ENCODE results near the gene KCTD12. TPM values are rescaled to one million over a fixed set of nuclear protein-coding genes. Genes with fewer than 3 reads are reported as not detected.
A peak's percentile ranks its signal among the peaks of the same experiment; 100 is the strongest.

KCTD12 gene
- total RNA-seq, 4 donors from 2014 or later: 27.3 to 61.7 (median 35.3) TPM

GRCh38 chr13:76849493-76849892, 36.7 kb downstream of the KCTD12 start:
- Histone ChIP-seq H3K27ac (no peak overlapping the region), H3K27me3 (no peaks in the 10 kb centered on the region), H3K4me3 (no peak overlapping the region), H3K36me3 (no peaks in the 10 kb centered on the region), H3K9me3 (no peaks in the 10 kb centered on the region), H3K4me1 (peaks cover 28% of the 10 kb centered on the region)
- TF ChIP-seq POLR2AphosphoS5 (IDR thresholded peaks at IDR 0.05) (no peak), CTCF (IDR thresholded peaks at IDR 0.05) (no peak), EP300 (IDR thresholded peaks at IDR 0.05) (no peak), POLR2A (IDR thresholded peaks at IDR 0.05) (no peak)
- no peak for DNase-seq (ENCODE audit: low spot score in 2 of 2)
- WGBS: 93% methylated on average over 6 of the region's 6 CpGs

DNA sequence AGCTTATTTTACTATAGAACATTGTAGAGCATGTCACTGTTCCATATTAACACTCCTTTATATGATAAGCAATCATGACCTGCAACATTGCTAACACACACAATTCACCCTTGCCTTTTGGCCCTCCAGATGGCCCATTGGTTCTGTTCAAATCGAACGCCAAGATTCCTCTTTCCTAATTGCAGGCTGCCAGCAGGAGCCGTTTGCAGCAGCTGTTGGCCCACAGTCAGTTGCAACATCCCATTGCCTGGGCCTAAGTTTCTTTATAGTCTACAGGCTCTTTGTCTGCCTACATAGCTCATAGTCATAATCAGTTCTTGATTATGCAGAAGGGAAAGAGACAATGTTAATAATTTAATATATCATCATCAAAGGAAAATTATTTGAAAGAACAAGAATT, 37.6 kb downstream of the KCTD12 start:
- WGBS: 39% methylated on average over 3 of the region's 3 CpGs
- peaks cover 20% of the 10 kb centered on the region for H3K4me1 ChIP-seq
- no peaks in the 10 kb centered on the region for H3K36me3 ChIP-seq
- no peaks in the 10 kb centered on the region for H3K9me3 ChIP-seq
- no peak overlapping the region for H3K4me3 ChIP-seq
- TF ChIP-seq CTCF (IDR thresholded peaks at IDR 0.05) (no peak), EP300 (IDR thresholded peaks at IDR 0.05) (no peak), POLR2A (IDR thresholded peaks at IDR 0.05) (no peak), POLR2AphosphoS5 (IDR thresholded peaks at IDR 0.05) (no peak)
- DNase-seq (ENCODE audit: low spot score in 2 of 2): peak; percentile 72 to 78
- H3K27me3 ChIP-seq: no peaks in the 10 kb centered on the region
- H3K27ac ChIP-seq: no peak overlapping the region

GRCh38 chr13:76846363-76846762, 39.8 kb downstream of the KCTD12 start:
- no peak for DNase-seq (ENCODE audit: low spot score in 2 of 2)
- H3K4me3 ChIP-seq: no peak overlapping the region
- no peak for TF ChIP-seq POLR2A (IDR thresholded peaks at IDR 0.05)
- no peak for TF ChIP-seq POLR2AphosphoS5 (IDR thresholded peaks at IDR 0.05)
- no peak for TF ChIP-seq CTCF (IDR thresholded peaks at IDR 0.05)
- TF ChIP-seq EP300 (IDR thresholded peaks at IDR 0.05): no peak

DNA sequence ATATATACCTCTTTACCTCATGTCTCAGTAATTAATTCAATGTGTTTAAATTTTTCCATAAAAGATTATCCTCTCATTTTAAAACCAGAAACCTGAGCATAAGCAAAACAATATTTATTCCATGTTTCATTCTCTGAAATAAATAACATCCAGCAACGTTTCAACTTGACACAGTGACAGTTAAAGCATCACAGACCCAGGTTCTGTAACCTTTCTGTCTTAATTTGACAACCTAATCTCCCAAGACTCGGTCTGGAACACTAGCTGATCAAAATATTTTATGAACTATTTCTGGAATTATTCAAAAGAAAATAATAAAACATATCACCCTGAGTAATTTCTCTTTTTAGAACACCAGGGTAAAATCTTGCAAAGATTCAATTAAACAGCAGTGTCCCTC, 40.3 kb downstream of the KCTD12 start:
- H3K36me3 ChIP-seq: no peaks in the 10 kb centered on the region
- no peak for DNase-seq (ENCODE audit: low spot score in 2 of 2)
- no peaks in the 10 kb centered on the region for H3K27me3 ChIP-seq
- no peak for TF ChIP-seq POLR2AphosphoS5 (IDR thresholded peaks at IDR 0.05)
- TF ChIP-seq EP300 (IDR thresholded peaks at IDR 0.05): no peak
- no peak for TF ChIP-seq CTCF (IDR thresholded peaks at IDR 0.05)
- TF ChIP-seq POLR2A (IDR thresholded peaks at IDR 0.05): no peak
- H3K9me3 ChIP-seq: no peaks in the 10 kb centered on the region
- no peak overlapping the region for H3K4me3 ChIP-seq
- H3K4me1 ChIP-seq: peaks cover 16% of the 10 kb centered on the region
- 42% methylated on average over 2 of the region's 2 CpGs for WGBS
- peak overlapping the region; percentile 20 for H3K27ac ChIP-seq

More at GRCh38 chr13:76846363-76846762, 39.8 kb downstream of the KCTD12 start:
- no peaks in the 10 kb centered on the region for H3K9me3 ChIP-seq
- 63% methylated on average over 4 of the region's 4 CpGs for WGBS
- H3K4me1 ChIP-seq: peaks cover 16% of the 10 kb centered on the region
- H3K36me3 ChIP-seq: no peaks in the 10 kb centered on the region
- peak overlapping the region; percentile 20 for H3K27ac ChIP-seq
- no peaks in the 10 kb centered on the region for H3K27me3 ChIP-seq

- WGBS: 85% methylated on average over 3 of the region's 3 CpGs
- Histone ChIP-seq H3K36me3 (no peaks in the 10 kb centered on the region), H3K27ac (peak overlapping the region; percentile 20), H3K27me3 (no peaks in the 10 kb centered on the region), H3K9me3 (no peaks in the 10 kb centered on the region), H3K4me3 (no peak overlapping the region), H3K4me1 (peaks cover 16% of the 10 kb centered on the region)
- TF ChIP-seq EP300 (IDR thresholded peaks at IDR 0.05) (no peak), POLR2AphosphoS5 (IDR thresholded peaks at IDR 0.05) (no peak), CTCF (IDR thresholded peaks at IDR 0.05) (no peak), POLR2A (IDR thresholded peaks at IDR 0.05) (no peak)
- DNase-seq (ENCODE audit: low spot score in 2 of 2): no peak
Observed at GRCh38 chr13:76845367-76845766, 40.8 kb downstream of the KCTD12 start.
